Endothelial cell of umbilical vein (primary cell): Measurements from ENCODE around the gene ZNF534. TPM values are rescaled to one million over a fixed set of nuclear protein-coding genes. Genes with fewer than 3 reads are reported as not detected.

ENCODE experiments used
- BruUV-seq: library from RNA; stranded (reverse); fragments of 400-500 nt; replicated peaks from 2 replicates; lab custom pipeline; 2021; lab: Mats Ljungman, UMichigan
- CTCF ChIA-PET: fragments of 300-600, 350-600 bp; sonication (Branson Sonifier 250); formaldehyde crosslinking; loops from one replicate; lab custom pipeline; 2021; ENCODE audit warnings: antibody characterized with exemption, inconsistent platforms; lab: Charles Lee
- POLR2A ChIA-PET: fragments of 300-600, 350-600 bp; sonication (Branson Sonifier 250); formaldehyde crosslinking; loops from one replicate; lab custom pipeline; 2021; ENCODE audit warnings: antibody characterized with exemption, inconsistent platforms; lab: Charles Lee
- DNase-seq: peaks from one replicate; pipeline ENCODE4 v3.0.0-alpha.2; 2011; ENCODE audit warnings: low read depth, low spot score
- FAIRE-seq: peaks from 2 replicates; lab custom pipeline; 2011; peaks lifted over from hg19 to GRCh38; lab: Jason Lieb, UNC
- H2AFZ ChIP-seq: 2 replicates; pipeline ENCODE4 v1.6.0; 2012; ENCODE audit warnings: low read depth, low read length, control low read depth, inconsistent platforms
- H3K27ac ChIP-seq: 2 replicates; pipeline ENCODE4 v1.5.1; 2011; ENCODE audit warnings: low read depth, mild to moderate bottlenecking, control low read depth, low read length, moderate library complexity; ENCODE audit not compliant: insufficient read depth
- H3K27me3 ChIP-seq, 2 experiments: 2 replicates each; pipeline versions ENCODE4 v1.6.0 to v1.6.1; 2011; ENCODE audit warnings: low read length in 2 of 2, mixed read lengths in 1 of 2; ENCODE audit not compliant: control insufficient read depth in 2 of 2, insufficient read depth in 2 of 2
- H3K36me3 ChIP-seq, 2 experiments: 2 replicates in 1 of 2; 3 replicates in 1 of 2; pipeline ENCODE4 v1.5.1; 2011; ENCODE audit warnings: low read length in 2 of 2, mild to moderate bottlenecking in 1 of 2, moderate library complexity in 1 of 2; ENCODE audit not compliant: control insufficient read depth in 2 of 2, insufficient read depth in 2 of 2; ENCODE audit errors: extremely low read depth in 1 of 2
- H3K4me1 ChIP-seq: 3 replicates; pipeline ENCODE4 v1.5.1; 2011; ENCODE audit warnings: mild to moderate bottlenecking, low read length; ENCODE audit not compliant: control insufficient read depth, insufficient read depth; ENCODE audit errors: extremely low read depth
- H3K4me2 ChIP-seq: 2 replicates; pipeline ENCODE4 v1.6.1; 2011; ENCODE audit warnings: low read length, control low read depth, mixed read lengths; ENCODE audit not compliant: insufficient read depth
- H3K4me3 ChIP-seq, 3 experiments: fragments of 200-600 bp in 1 of 3; sonication (generic), shearing (Covaris generic) in 1 of 3; replicated peaks in 1 of 3; 2 replicates each; pipeline ENCODE4 v1.5.1; 2011 to 2016; ENCODE audit warnings: control low read depth in 3 of 3, low read length in 3 of 3, mild to moderate bottlenecking in 2 of 3, inconsistent platforms in 1 of 3, low read depth in 1 of 3, moderate library complexity in 1 of 3; ENCODE audit not compliant: insufficient read depth in 1 of 3
- H3K79me2 ChIP-seq: 2 replicates; pipeline ENCODE4 v1.6.0; 2012; ENCODE audit warnings: low read length, inconsistent platforms; ENCODE audit not compliant: control insufficient read depth, insufficient read depth
- H3K9ac ChIP-seq: replicated peaks from 2 replicates; pipeline ENCODE3; 2011; ENCODE audit warnings: low read length, control low read depth; ENCODE audit not compliant: insufficient read depth; ENCODE audit errors: extremely low read depth
- H3K9me1 ChIP-seq: replicated peaks from 3 replicates; pipeline ENCODE4 v1.6.0; 2011; ENCODE audit warnings: mild to moderate bottlenecking, low read length; ENCODE audit not compliant: control insufficient read depth, insufficient read depth; ENCODE audit errors: extremely low read depth
- H3K9me3 ChIP-seq: replicated peaks from 2 replicates; pipeline ENCODE4 v1.5.1; 2012; ENCODE audit warnings: low read length, inconsistent platforms; ENCODE audit not compliant: control insufficient read depth, insufficient read depth
- H4K20me1 ChIP-seq: replicated peaks from 2 replicates; pipeline ENCODE3; 2011; ENCODE audit warnings: mild to moderate bottlenecking, low read length; ENCODE audit not compliant: control insufficient read depth, insufficient read depth; ENCODE audit errors: extremely low read depth
- EZH2 ChIP-seq: IDR thresholded peaks from 2 replicates; pipeline ENCODE4 v1.6.1; 2012; ENCODE audit warnings: borderline replicate concordance, low read depth, mild to moderate bottlenecking, moderate library complexity, low read length, inconsistent platforms; ENCODE audit not compliant: severe bottlenecking
- FOS ChIP-seq: IDR thresholded peaks from 2 replicates; pipeline ENCODE4 v1.6.1; 2011; ENCODE audit warnings: mild to moderate bottlenecking, low read length, moderate library complexity, borderline replicate concordance; ENCODE audit not compliant: insufficient read depth
- GATA2 ChIP-seq: IDR thresholded peaks from 2 replicates; pipeline ENCODE4 v1.7.0; 2011; ENCODE audit warnings: low read depth, mild to moderate bottlenecking, moderate library complexity, mixed read lengths, low read length; ENCODE audit not compliant: insufficient read length, insufficient read depth
- JUN ChIP-seq: IDR thresholded peaks from 2 replicates; pipeline ENCODE4 v1.6.1; 2011; ENCODE audit warnings: borderline replicate concordance, low read depth; ENCODE audit not compliant: insufficient read length, insufficient read depth
- MAX ChIP-seq: IDR thresholded peaks from 2 replicates; pipeline ENCODE4 v1.6.1; 2011; ENCODE audit not compliant: insufficient read depth, insufficient read length
- MYC ChIP-seq: IDR thresholded peaks from one replicate; pipeline ENCODE4 v1.6.1; 2011; ENCODE audit warnings: mild to moderate bottlenecking, low read depth, low read length
- POLR2A ChIP-seq: IDR thresholded peaks from 2 replicates; pipeline ENCODE4 v1.6.1; 2012; ENCODE audit warnings: low read depth, mild to moderate bottlenecking, control low read depth, low read length
- POLR2AphosphoS5 ChIP-seq: IDR thresholded peaks from 2 replicates; pipeline ENCODE4 v1.6.1; 2012; ENCODE audit warnings: low read depth, mild to moderate bottlenecking, control low read depth, low read length, moderate library complexity; ENCODE audit not compliant: insufficient read depth
- dilution Hi-C: fragments of 300-500 bp; cut with MboI; formaldehyde crosslinking; loops from one replicate; pipeline ENCODE4 v1.15.0; 2019; ENCODE audit warnings: low sequenced_read_pairs; ENCODE audit not compliant: extremely low pct_ligation_motif_present
- intact Hi-C: fragments of 100-400 bp; cut with micrococcal nuclease; formaldehyde crosslinking; loops from one replicate; pipeline ENCODE4 v1.10.0; 2022
- polyA plus RNA-seq, 4 experiments: library from polyadenylated mRNA; depleted of rRNA in 3 of 4; stranded (reverse) in 3 of 4; unstranded in 1 of 4; fragments of >200 nt; gene quantifications; 2 replicates each; pipeline versions ENCODE4 v1.2.1 to v1.2.3, GENCODE V29; 2011 to 2012; ENCODE audit warnings: missing spikeins in 1 of 4
- total RNA-seq: library from RNA; stranded (reverse); gene quantifications from 2 replicates; pipeline ENCODE4 v1.2.3, GENCODE V29; 2021
- TF ChIP-seq, protein P1 (sequence below), 2 donors: IDR thresholded peaks; 1 replicate in 1 of 2; 2 replicates in 1 of 2; pipeline ENCODE4 v1.5.1; 2011; ENCODE audit warnings: low read length in 2 of 2, mild to moderate bottlenecking in 2 of 2, moderate library complexity in 2 of 2, control low read depth in 1 of 2, inconsistent platforms in 1 of 2, low read depth in 1 of 2; ENCODE audit not compliant: insufficient read depth in 1 of 2; ENCODE audit errors: extremely low read depth in 1 of 2

Gene ZNF534
- total and polyA plus RNA-seq, 2 donors (not counting 3 experiments of a cell fraction or from before 2014, with no cell fraction given): not detected

DNA sequence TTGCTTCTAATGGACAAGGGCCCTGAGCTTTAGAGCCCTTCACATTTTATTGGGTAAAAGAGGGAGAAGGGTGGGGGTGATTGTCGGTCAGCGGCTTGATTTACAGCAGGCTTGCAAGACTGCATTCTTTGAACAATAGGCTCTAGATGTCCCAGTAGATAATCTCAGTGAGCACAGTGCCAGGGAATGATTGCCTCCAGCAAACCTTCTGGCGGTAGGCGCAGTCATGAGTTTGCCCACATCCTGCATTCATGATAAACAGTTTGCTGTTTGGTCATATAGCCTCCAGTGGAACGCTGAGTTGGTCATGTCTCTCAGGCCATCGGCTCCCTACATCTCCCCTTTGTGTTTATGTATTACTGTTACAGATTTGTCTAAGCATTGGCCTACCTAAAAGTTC lies 18.7 kb upstream of the ZNF534 start:
- FAIRE-seq: no peak
- Histone ChIP-seq H4K20me1 (no peaks in the 10 kb centered on the region), H3K27ac (no peak overlapping the region), H2AFZ (no peak overlapping the region), H3K4me1 (no peaks in the 10 kb centered on the region), H3K9ac (no peak overlapping the region), H3K36me3 (no peaks in the 10 kb centered on the region), H3K9me1 (no peaks in the 10 kb centered on the region), H3K79me2 (no peaks in the 10 kb centered on the region), H3K4me2 (no peak overlapping the region), H3K27me3 (no peaks in the 10 kb centered on the region), H3K4me3 (no peak overlapping the region), H3K9me3 (no peaks in the 10 kb centered on the region)
- dilution Hi-C loops: no loop called here
- POLR2A ChIA-PET: no interaction called here
- TF ChIP-seq POLR2A (no peak), GATA2 (no peak), POLR2AphosphoS5 (no peak), EZH2 (no peak), JUN (no peak), MYC (no peak), MAX (no peak), FOS (no peak)
- TF ChIP-seq, protein P1, sequence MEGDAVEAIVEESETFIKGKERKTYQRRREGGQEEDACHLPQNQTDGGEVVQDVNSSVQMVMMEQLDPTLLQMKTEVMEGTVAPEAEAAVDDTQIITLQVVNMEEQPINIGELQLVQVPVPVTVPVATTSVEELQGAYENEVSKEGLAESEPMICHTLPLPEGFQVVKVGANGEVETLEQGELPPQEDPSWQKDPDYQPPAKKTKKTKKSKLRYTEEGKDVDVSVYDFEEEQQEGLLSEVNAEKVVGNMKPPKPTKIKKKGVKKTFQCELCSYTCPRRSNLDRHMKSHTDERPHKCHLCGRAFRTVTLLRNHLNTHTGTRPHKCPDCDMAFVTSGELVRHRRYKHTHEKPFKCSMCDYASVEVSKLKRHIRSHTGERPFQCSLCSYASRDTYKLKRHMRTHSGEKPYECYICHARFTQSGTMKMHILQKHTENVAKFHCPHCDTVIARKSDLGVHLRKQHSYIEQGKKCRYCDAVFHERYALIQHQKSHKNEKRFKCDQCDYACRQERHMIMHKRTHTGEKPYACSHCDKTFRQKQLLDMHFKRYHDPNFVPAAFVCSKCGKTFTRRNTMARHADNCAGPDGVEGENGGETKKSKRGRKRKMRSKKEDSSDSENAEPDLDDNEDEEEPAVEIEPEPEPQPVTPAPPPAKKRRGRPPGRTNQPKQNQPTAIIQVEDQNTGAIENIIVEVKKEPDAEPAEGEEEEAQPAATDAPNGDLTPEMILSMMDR (IDR thresholded peaks at IDR 0.05; ENCODE audit: extremely low read depth in 1 of 2, insufficient read depth in 1 of 2, low read depth in 1 of 2, low read length in 2 of 2): no peak
- intact Hi-C loops: no loop called here
- no TSS peak for BruUV-seq
- CTCF ChIA-PET: no interaction called here
- DNase-seq: no peak
